ENCODE results near the gene NKPD1. TPM values are rescaled to one million over a fixed set of nuclear protein-coding genes. Genes with fewer than 3 reads are reported as not detected.

The NKPD1 gene
- total RNA-seq, 3 donors from 2014 or later, result 0.16 to 1.3 (median 1.0) TPM

DNA sequence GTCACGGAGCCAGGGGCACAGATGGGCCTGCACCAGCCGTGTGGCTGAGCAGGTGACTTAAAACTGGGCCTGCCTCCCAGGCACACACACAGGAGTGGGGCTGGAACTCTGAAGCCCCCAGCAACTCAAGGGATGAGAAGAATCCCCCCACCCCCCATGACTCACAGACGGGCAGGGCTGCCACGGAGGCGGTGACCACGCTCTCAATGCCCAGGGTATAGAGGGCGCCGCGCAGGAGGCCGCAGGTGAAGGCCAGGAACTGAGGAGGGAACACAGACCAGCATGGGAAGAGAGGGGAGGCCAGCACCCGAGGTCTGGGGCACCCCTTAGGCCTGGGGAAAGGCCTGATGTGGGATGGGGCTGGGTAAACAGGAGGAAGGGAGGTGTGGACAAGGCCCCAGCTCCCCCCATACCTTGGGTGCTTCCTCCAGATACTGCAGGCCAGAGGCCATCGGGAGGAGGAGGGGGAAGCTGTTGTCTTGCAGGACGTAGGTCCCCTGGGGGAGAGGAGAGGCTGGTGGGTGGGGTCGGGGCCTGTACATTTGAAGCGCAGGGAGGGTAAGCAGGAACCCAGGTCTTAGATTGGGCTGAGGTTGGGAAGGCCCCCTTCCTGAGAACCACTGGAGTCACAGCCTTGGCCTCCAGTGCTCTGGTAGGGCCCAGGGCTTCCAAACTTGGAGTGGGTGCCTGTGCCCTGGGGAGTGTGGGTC lies 3.1 kb upstream of the NKPD1 start:
- Histone ChIP-seq H3K27ac (peak overlapping the region; percentile 56 to 61), H3K4me3 (peak overlapping the region in 1 of 3 donors; percentile 0), H3K36me3 (no peaks in the 10 kb centered on the region), H3K4me1 (peaks cover 11 to 16% of the 10 kb centered on the region in 2 donors), H3K9me3 (no peaks in the 10 kb centered on the region), H3K27me3 (peaks cover 0 to 3% of the 10 kb centered on the region in 2 donors)
- no peak for DNase-seq (ENCODE audit: low spot score in 2 of 2)
- no peak for TF ChIP-seq POLR2A (IDR thresholded peaks at IDR 0.05)
- intact Hi-C loops (cut with DNase I; ENCODE audit: low total_unique reads), result no loop called here

DNA sequence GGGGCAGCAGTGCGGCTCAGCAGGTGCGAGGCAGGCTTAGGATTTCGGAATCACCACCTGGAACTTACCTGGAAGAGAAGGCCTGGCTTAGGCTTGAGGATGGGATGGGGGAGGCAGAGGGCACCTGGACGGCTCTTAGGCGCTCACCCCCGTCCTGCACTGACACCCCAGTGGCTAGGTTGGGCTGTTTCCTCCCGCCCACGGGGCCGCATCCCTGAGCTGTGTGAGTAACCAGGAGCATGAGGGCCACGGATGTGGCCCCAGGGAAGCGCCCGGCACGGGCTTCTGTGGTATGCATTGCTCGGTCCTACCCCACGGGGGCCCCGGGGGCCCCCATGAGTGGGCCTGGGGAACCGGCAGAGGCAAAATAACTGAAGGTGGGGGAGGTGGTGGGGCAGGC lies 2.4 kb upstream of the NKPD1 start:
- Histone ChIP-seq H3K27ac (peak overlapping the region; percentile 50 to 61), H3K4me3 (no peak overlapping the region), H3K36me3 (no peaks in the 10 kb centered on the region), H3K27me3 (peaks cover 0 to 7% of the 10 kb centered on the region in 2 donors), H3K9me3 (no peaks in the 10 kb centered on the region), H3K4me1 (peaks cover 11 to 16% of the 10 kb centered on the region in 2 donors)
- intact Hi-C loops (cut with DNase I; ENCODE audit: low total_unique reads), result no loop called here
- TF ChIP-seq, protein P1, sequence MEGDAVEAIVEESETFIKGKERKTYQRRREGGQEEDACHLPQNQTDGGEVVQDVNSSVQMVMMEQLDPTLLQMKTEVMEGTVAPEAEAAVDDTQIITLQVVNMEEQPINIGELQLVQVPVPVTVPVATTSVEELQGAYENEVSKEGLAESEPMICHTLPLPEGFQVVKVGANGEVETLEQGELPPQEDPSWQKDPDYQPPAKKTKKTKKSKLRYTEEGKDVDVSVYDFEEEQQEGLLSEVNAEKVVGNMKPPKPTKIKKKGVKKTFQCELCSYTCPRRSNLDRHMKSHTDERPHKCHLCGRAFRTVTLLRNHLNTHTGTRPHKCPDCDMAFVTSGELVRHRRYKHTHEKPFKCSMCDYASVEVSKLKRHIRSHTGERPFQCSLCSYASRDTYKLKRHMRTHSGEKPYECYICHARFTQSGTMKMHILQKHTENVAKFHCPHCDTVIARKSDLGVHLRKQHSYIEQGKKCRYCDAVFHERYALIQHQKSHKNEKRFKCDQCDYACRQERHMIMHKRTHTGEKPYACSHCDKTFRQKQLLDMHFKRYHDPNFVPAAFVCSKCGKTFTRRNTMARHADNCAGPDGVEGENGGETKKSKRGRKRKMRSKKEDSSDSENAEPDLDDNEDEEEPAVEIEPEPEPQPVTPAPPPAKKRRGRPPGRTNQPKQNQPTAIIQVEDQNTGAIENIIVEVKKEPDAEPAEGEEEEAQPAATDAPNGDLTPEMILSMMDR (IDR thresholded peaks at IDR 0.05), result no peak
- TF ChIP-seq POLR2AphosphoS5 (IDR thresholded peaks at IDR 0.05) (no peak), POLR2A (IDR thresholded peaks at IDR 0.05) (no peak)
- no peak for DNase-seq (ENCODE audit: low spot score in 2 of 2)

DNA sequence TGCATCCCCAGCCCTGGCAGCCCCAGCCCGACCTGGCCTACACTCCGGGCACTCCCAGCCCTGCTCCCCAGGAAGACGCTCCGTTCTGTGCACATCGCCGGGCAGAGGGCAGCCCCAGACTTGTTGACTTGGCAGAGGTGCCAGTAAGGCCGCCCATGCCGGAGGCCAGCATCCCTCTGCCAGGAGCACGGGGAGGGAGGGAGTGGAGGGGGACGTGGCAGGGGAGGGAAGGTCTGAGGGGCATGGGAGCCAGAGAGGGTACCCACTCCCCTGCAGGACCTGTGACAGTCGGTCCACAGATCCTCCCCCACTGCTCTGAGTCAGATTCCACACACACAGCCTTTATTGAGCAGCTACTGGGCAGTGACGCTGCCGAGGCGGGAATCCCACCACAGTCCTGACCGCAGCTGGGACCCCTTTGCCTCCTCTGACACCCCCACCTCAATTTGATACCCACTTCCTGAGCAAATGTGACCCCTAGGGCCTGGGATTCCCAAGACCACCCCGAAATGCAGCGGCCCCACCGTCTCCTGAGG lies 1.9 kb upstream of the NKPD1 start:
- TF ChIP-seq, protein P1 (IDR thresholded peaks at IDR 0.05), result no peak
- TF ChIP-seq POLR2AphosphoS5 (IDR thresholded peaks at IDR 0.05) (no peak), POLR2A (IDR thresholded peaks at IDR 0.05) (no peak)
- H3K4me3 ChIP-seq, result peak overlapping the region in 2 of 3 donors; percentile 37 to 47
- H3K27ac ChIP-seq, result peak overlapping the region; percentile 50 to 51
- peaks cover 0 to 7% of the 10 kb centered on the region in 2 donors for H3K27me3 ChIP-seq
- H3K9me3 ChIP-seq, result no peaks in the 10 kb centered on the region
- DNase-seq (ENCODE audit: low spot score in 2 of 2), result peak; percentile 67 to 74
- peaks cover 11 to 16% of the 10 kb centered on the region in 2 donors for H3K4me1 ChIP-seq
- intact Hi-C loops (cut with DNase I; ENCODE audit: low total_unique reads), result no loop called here
- H3K36me3 ChIP-seq, result no peaks in the 10 kb centered on the region

DNA sequence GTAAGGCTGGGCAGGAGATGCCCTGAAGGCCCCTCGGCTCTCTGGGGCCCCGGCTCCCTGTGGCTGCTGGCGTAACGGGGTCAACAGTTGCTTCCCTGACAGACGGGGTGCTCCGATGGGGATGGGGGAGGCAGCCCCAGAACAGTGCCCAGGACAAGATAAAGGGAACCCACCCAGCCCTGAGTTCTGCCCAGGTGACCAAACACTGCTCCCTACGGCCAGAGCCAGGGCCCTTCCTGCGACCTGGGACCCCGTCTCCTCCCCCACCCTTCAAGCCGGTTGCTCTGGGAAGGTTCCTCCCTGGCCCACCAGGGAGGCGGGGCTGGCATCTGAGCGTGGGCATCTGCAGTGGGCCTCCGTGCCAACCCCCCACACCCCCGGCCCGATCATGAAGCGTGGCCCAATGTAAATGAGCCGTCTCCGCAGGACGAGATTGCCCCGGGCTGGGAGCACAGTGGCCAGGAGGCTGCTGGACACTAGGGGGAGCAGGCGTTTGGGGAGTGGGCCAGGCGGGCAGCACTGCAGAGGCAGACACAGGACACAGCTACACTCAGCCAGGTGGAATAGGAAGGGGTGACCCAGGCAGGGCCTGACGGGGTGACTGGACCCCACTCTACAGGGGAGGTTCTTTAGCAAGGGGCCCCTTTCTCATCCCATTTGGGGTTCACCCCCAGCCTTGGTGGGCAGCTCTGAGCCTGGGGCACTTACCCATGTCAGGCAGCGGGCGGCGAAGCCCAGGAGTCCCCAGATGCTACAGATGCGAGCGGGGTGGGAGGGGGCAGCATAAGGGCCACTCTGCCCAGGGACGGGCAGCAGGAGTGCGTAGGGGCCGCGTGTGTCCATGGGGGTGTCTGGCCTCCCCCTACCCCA lies 1.2 kb upstream of the NKPD1 start:
- peak overlapping the region; percentile 50 to 51 for H3K27ac ChIP-seq
- peaks cover 0 to 7% of the 10 kb centered on the region in 2 donors for H3K27me3 ChIP-seq
- DNase-seq (ENCODE audit: low spot score in 2 of 2), result no peak
- H3K36me3 ChIP-seq, result no peaks in the 10 kb centered on the region
- H3K9me3 ChIP-seq, result no peaks in the 10 kb centered on the region
- peak overlapping the region in 2 of 3 donors; percentile 37 to 47 for H3K4me3 ChIP-seq
- TF ChIP-seq POLR2A (IDR thresholded peaks at IDR 0.05), result no peak
- TF ChIP-seq, protein P1 (IDR thresholded peaks at IDR 0.05), result peak in 2 of 3 donors; percentile 24 to 38
- no peak for TF ChIP-seq POLR2AphosphoS5 (IDR thresholded peaks at IDR 0.05)
- H3K4me1 ChIP-seq, result peaks cover 11 to 16% of the 10 kb centered on the region in 2 donors
- intact Hi-C loops (cut with DNase I; ENCODE audit: low total_unique reads), result no loop called here

DNA sequence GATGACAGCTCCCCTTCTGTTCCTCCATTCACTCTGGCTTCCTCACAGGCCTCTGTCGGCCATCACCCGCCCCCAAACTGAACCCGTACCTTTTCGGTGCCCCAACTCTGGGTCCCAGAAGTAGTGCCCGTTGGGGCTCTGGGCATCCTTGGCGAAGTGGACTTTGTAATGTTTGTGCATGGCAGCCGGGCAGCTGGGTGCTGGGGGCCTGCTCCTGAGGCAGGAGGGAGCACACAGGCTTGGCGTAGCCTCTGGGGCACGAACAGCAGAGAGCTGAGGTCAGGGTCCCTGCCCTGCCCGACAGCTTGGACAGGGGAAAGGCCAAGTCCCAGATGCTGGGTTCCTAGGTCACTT lies 834 bp downstream of the NKPD1 start:
- Histone ChIP-seq H3K4me3 (no peak overlapping the region), H3K27ac (no peak overlapping the region), H3K4me1 (peaks cover 11 to 16% of the 10 kb centered on the region in 2 donors), H3K36me3 (no peaks in the 10 kb centered on the region), H3K9me3 (no peaks in the 10 kb centered on the region), H3K27me3 (peaks cover 0 to 7% of the 10 kb centered on the region in 2 donors)
- DNase-seq (ENCODE audit: low spot score in 2 of 2), result no peak
- intact Hi-C loops (cut with DNase I; ENCODE audit: low total_unique reads), result no loop called here
- TF ChIP-seq POLR2A (IDR thresholded peaks at IDR 0.05) (no peak), POLR2AphosphoS5 (IDR thresholded peaks at IDR 0.05) (no peak)
- TF ChIP-seq, protein P1 (IDR thresholded peaks at IDR 0.05), result no peak

All from breast epithelium (tissue), 4 donors.